ENCODE data around the gene CRIM1.

GRCh38 chr2:36459725-36460137 is 104.2 kb downstream of the CRIM1 start:
- TF ChIP-seq YY1 (IDR thresholded peaks at IDR 0.05), result no peak
- peak; percentile 6 for TF ChIP-seq CTCF (IDR thresholded peaks at IDR 0.05; ENCODE audit: low read depth, low read length, missing input control)
